ENCODE data around the gene INO80E. TPM values are rescaled to one million over a fixed set of nuclear protein-coding genes. Genes with fewer than 3 reads are reported as not detected.

INO80E gene
- total RNA-seq, 1 donor from 2014 or later = 114 TPM

- TF ChIP-seq, protein P1, sequence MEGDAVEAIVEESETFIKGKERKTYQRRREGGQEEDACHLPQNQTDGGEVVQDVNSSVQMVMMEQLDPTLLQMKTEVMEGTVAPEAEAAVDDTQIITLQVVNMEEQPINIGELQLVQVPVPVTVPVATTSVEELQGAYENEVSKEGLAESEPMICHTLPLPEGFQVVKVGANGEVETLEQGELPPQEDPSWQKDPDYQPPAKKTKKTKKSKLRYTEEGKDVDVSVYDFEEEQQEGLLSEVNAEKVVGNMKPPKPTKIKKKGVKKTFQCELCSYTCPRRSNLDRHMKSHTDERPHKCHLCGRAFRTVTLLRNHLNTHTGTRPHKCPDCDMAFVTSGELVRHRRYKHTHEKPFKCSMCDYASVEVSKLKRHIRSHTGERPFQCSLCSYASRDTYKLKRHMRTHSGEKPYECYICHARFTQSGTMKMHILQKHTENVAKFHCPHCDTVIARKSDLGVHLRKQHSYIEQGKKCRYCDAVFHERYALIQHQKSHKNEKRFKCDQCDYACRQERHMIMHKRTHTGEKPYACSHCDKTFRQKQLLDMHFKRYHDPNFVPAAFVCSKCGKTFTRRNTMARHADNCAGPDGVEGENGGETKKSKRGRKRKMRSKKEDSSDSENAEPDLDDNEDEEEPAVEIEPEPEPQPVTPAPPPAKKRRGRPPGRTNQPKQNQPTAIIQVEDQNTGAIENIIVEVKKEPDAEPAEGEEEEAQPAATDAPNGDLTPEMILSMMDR (IDR thresholded peaks at IDR 0.05; ENCODE audit: insufficient read depth, low read length, poor library complexity, severe bottlenecking) = no peak
- H3K27me3 ChIP-seq (ENCODE audit: control insufficient read depth, insufficient read depth, low read length) = peaks cover 65% of the 10 kb centered on the region
- no peaks in the 10 kb centered on the region for H3K36me3 ChIP-seq (ENCODE audit: control insufficient read depth, insufficient read depth, low read length)
- DNase-seq (ENCODE audit: low read depth) = no peak
- H3K4me3 ChIP-seq (ENCODE audit: low read depth, low read length) = no peak overlapping the region
Observed at GRCh38 chr16:30028438-30029076, 32.5 kb downstream of the INO80E start.

DNA sequence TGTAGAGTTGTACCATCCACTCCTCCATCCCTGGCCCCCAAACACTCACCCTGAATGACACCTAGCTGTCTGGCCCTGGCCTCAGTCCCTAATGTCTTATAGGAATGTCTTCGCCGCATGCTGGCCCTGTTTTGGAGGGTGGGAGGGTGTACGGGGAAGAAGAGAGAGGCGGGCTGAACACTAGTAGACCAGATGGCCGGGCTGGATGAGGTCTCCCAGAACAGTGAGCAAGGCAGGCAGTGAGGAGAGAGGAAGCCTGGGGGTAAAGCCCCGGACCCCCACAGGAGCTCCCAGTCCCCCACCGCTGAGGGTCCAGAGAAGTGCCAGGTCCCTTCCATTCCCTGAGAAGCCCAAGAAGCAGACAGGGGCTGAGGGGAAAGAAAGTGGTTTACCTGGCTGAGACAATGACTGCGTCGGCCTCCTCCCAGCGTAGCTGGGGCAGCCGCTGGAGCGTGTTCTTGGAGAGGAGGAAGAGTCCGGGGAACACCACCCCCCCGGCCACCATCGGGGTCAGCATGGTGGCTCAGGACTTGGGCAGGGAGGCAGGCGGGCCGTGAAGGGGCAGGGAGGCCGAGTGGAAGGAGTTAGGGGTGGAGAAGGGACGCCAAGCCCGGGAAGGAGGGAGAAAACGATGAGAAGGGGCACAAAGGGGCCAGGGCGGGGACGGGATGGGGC is 34.1 kb downstream of the INO80E start:
- Histone ChIP-seq H3K27me3 (ENCODE audit: control insufficient read depth, insufficient read depth, low read length) (peaks cover 63% of the 10 kb centered on the region), H3K4me3 (ENCODE audit: low read depth, low read length) (no peak overlapping the region), H3K36me3 (ENCODE audit: control insufficient read depth, insufficient read depth, low read length) (no peaks in the 10 kb centered on the region)
- TF ChIP-seq, protein P1 (IDR thresholded peaks at IDR 0.05; ENCODE audit: insufficient read depth, low read length, poor library complexity, severe bottlenecking) = no peak
- no peak for DNase-seq (ENCODE audit: low read depth)

DNA sequence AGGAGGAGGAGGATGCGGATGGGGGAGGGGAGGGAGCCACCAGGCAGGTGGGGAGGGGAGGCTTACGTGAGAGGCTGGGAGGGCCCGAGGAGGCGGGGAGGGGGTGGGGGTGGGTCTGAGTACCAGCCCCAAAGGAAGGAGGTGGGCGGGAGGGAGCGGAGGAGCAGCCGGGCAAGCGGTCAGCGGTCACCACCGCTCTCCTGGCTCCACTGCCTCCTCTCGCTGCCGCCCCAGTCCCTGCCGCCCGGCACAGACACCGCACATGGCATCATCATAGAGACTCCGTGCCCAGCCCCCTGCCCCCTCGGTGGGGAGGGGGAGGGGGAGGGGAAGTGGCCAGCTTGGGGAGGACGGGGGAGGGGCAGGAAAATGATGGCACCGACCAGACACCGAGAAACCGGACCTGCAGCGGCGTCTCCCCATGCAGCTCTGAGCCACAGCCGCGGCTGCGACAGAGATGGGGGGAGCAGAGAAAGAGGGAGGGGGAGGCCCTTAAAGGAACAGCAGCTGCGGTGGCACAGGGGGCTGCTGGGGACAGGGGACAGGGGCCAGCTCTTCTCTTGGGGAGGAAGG is 34.9 kb downstream of the INO80E start, which contains the start of gene TLCD3B:
TSS of gene TLCD3B (minus strand) at position 431 of the 573 bp plus-strand sequence. CDS start 744 bp downstream, outside the sequence.
- Histone ChIP-seq H3K4me3 (ENCODE audit: low read depth, low read length) (peak within 1 kb of the TSS; percentile 5), H3K36me3 (ENCODE audit: control insufficient read depth, insufficient read depth, low read length) (no peaks in the 10 kb centered on the region), H3K27me3 (ENCODE audit: control insufficient read depth, insufficient read depth, low read length) (peaks cover 61% of the 10 kb centered on the region)
- DNase-seq (ENCODE audit: low read depth) = no peak
- TF ChIP-seq, protein P1 (IDR thresholded peaks at IDR 0.05; ENCODE audit: insufficient read depth, low read length, poor library complexity, severe bottlenecking) = no peak

- TF ChIP-seq, protein P1 (IDR thresholded peaks at IDR 0.05; ENCODE audit: insufficient read depth, low read length, poor library complexity, severe bottlenecking) = no peak
- H3K27me3 ChIP-seq (ENCODE audit: control insufficient read depth, insufficient read depth, low read length) = peaks cover 61% of the 10 kb centered on the region
- H3K36me3 ChIP-seq (ENCODE audit: control insufficient read depth, insufficient read depth, low read length) = no peaks in the 10 kb centered on the region
- DNase-seq (ENCODE audit: low read depth) = no peak
- no peak overlapping the region for H3K4me3 ChIP-seq (ENCODE audit: low read depth, low read length)
Observed at GRCh38 chr16:30031477-30031918, 35.5 kb downstream of the INO80E start.

- peak; percentile 21 for DNase-seq (ENCODE audit: low read depth)
- Histone ChIP-seq H3K4me3 (ENCODE audit: low read depth, low read length) (no peak overlapping the region), H3K36me3 (ENCODE audit: control insufficient read depth, insufficient read depth, low read length) (no peaks in the 10 kb centered on the region), H3K27me3 (ENCODE audit: control insufficient read depth, insufficient read depth, low read length) (peaks cover 55% of the 10 kb centered on the region)
- TF ChIP-seq, protein P1 (IDR thresholded peaks at IDR 0.05; ENCODE audit: insufficient read depth, low read length, poor library complexity, severe bottlenecking) = peak; percentile 81
Observed at GRCh38 chr16:30032083-30032819, 36.2 kb downstream of the INO80E start.
